Subcutaneous adipose tissue (tissue), 4 donors: ENCODE data around the gene FGFBP2. TPM values are rescaled to one million over a fixed set of nuclear protein-coding genes. Genes with fewer than 3 reads are reported as not detected.

Source experiments
- total RNA-seq, 4 donors: library from RNA; depleted of rRNA; stranded (reverse); fragments of >200 nt; gene quantifications; one replicate each; pipeline ENCODE4 v1.1.0, GENCODE V29; 2016
- TF ChIP-seq, protein P1 (sequence below): fragments of 450-650 bp; IDR thresholded peaks from one replicate; pipeline ENCODE4 v1.5.1; 2016; ENCODE audit warnings: low read depth, mild to moderate bottlenecking, control low read depth, antibody characterized with exemption, moderate library complexity

The FGFBP2 gene
- total RNA-seq, 4 donors from 2014 or later: 23.8 to 148 (median 72.5) TPM

DNA sequence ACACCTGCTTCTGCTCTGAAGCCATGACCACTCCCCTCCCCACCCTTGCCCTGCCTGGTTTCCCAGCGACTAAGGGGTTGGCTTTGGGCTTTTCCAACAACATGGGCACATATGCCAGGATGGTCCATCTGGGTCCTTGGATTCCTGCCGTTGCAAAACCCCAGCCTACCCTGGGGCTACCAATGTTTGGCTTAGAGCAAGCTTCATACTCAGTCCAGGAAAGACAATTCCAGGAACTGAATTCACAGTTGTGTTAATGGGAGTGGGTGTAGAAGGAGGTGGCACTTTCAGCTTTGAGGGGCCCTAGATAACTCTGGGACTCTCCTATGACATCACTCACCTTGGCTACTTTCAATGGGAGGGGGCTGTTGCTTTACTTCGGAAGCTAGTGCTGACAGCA lies 33.4 kb downstream of the FGFBP2 start:
- TF ChIP-seq, protein P1, sequence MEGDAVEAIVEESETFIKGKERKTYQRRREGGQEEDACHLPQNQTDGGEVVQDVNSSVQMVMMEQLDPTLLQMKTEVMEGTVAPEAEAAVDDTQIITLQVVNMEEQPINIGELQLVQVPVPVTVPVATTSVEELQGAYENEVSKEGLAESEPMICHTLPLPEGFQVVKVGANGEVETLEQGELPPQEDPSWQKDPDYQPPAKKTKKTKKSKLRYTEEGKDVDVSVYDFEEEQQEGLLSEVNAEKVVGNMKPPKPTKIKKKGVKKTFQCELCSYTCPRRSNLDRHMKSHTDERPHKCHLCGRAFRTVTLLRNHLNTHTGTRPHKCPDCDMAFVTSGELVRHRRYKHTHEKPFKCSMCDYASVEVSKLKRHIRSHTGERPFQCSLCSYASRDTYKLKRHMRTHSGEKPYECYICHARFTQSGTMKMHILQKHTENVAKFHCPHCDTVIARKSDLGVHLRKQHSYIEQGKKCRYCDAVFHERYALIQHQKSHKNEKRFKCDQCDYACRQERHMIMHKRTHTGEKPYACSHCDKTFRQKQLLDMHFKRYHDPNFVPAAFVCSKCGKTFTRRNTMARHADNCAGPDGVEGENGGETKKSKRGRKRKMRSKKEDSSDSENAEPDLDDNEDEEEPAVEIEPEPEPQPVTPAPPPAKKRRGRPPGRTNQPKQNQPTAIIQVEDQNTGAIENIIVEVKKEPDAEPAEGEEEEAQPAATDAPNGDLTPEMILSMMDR: no peak

DNA sequence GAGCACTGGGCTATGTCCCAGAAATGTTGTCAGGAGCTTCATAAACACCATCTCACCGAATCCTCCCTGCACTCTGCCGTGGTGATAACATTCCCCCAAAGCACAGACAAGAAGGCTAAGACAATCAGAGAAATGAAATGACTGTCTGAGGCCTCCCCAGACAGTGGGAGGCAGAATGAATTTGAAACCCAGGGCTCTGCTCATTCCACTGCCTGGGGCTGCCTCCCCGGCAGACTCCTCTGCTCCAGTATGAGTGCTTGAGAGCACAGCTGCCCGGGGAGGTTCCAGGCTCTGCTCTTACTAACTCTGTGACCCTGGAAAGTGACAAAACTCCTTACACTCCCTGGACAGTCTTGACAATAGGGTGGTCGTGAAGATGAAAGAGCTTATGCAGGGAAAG lies 34.1 kb downstream of the FGFBP2 start:
- TF ChIP-seq, protein P1: no peak

DNA sequence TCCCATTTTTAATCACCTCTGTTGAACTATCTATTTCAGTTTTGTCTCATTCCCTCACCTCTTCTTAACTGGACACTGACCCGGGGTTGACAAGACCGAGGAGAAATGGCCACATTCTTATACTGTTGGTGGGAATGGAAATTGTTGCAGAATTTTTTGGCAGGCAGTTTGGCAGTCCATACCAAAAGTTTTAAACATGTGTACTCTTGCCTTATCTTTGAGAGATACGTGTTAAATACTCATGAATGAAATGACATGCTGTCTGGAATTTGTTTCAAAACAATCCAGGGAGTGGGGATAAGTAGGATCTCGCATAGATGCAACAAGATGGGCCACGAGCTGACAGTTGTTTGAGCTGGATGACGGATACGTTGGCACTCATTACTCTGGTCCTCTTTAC lies 36.5 kb downstream of the FGFBP2 start:
- TF ChIP-seq, protein P1: no peak

DNA sequence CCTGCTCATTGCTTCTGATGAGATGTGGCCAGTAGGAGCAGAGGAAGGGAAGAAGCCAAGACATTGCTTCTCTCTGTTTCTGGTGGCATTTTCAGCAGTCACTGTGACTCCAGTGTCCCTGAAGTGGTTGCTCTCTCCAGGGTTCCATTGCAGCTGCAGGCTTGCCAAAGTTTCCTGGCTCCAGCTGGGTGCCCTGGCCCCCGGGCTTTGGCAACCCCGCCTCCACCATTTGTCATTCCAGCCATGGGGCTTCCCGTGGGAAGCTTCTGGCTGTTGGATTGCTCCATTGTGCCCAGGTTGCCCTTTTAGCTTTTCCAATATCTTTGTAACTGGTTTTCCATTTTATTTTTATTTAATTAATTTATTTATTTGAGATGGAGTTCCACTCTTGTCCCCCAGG lies 37.1 kb downstream of the FGFBP2 start:
- TF ChIP-seq, protein P1: no peak

DNA sequence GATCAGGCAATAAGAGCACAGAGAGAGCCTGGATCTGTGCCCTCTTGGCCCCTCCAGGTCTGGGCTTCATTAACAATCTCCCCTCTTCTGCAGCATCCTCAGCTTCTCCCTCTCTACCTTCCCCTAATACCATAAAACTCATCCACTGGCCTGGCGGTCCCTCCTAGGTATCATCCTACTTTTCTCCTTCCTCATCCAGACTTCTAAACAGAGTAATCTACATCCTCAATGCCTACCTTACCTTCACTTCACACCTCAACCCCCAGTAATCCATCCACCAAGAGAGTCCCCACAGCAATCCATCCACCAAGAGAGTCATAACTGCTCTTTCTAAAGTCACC lies 41.4 kb downstream of the FGFBP2 start:
- TF ChIP-seq, protein P1: no peak

DNA sequence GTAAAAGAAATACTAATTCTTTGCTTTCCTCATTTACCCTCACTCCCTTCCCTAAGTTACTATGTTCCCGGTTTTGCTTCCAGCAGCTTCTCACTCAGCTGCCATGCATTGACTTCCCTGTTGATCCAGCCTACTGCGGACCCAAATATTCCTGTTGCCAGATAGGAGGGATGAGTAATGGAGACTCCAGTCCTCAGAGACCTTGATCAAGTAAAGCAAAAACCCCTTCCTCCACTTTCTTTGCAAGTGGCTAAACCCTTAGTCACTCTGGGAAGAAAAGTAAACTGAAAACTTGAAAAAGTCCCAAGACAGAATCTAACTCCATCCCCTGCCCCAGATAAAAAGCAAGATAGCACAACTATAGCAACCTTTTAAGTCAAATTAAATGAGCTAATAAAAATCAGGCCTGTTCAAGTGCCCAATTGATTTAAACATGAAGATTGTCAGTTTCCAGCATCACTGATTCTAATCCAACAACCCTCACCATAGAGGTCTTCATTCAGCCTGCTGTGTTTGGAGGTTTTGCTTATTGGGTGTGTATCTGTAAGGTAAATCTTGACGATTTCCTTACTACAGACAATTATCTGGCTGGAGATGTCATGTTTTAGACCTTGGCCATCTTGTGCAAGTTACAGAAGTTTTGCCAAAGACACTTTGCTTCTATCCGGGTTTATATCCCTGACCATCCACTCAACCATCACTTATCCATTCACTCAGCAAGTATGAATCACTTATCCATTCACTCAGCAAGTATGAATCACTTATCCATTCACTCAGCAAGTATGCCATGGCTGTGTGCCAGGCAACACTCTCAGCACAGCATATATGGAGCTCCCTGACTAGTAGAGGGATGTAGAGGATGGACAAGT lies 42.0 kb downstream of the FGFBP2 start:
- TF ChIP-seq, protein P1: no peak

DNA sequence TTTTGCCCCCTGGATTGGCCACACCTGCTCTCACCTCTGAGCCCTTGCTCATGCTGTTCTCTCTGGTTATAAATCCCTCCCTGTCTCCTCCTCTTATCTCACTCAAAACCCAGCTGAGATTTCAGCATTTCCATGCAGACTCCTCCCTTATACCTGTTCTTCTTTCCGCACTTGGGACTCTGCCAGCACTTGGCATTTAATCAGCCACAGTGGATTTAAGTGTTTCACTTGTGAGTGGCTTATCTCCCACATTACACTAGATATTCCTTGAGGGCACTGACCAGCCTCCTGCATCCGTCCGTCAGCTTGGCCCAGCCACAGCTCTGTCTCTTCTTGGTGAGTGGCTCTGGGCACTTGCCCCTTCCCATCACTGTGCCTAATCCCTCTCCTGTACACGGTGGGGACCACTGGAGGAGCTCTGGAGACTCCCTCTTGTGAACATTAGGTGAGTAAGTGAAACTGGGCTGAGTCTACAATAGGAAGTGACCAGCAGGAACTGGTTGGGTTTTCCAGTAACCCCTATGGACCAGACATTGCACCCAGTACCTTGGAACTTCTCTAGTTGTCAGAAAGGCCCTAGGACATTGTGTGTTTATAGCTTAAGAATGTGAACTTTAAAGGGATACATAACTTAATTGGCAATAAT lies 44.4 kb downstream of the FGFBP2 start:
- TF ChIP-seq, protein P1: no peak
